GM18517 (cell line): Measurements from ENCODE around the gene CCDC13.
"Not testable (repeated sequence)": the region's sequence is repeated elsewhere in the genome, so short reads cannot be mapped to it uniquely, and the experiment has no call there.

ENCODE experiments used
- ATAC-seq: cut with Tn5 transposase; IDR thresholded peaks from one replicate; pipeline ENCODE4 v1.9.1; 2021; ENCODE audit warnings: mild to moderate bottlenecking, moderate library complexity; ENCODE audit not compliant: unreplicated experiment

Gene CCDC13, protein sequence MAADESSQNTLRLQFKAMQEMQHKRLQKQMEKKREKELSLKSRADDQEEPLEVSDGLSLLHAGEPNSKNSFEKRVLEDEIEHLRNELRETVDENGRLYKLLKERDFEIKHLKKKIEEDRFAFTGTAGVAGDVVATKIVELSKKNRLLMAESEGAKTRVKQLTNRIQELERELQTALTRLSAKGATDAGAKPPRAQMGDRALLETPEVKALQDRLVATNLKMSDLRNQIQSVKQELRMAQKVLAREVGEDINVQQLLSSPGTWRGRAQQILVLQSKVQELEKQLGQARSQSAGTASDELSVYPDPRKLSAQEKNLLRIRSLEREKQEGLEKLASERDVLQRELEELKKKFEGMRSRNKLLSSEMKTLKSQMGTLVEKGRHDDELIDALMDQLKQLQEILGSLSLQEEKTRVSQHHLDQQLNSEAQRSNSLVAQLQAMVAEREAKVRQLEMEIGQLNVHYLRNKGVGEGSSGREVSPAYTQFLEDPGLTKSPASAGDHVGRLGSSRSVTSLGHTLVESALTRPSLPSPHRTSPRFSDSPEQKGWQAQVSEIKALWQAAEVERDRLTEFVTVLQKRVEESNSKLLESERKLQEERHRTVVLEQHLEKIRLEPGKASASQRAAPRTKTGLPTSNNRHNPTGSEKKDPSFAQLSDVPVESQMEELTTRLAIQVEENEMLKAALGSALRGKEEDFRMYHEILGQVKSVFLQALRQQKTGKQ

DNA sequence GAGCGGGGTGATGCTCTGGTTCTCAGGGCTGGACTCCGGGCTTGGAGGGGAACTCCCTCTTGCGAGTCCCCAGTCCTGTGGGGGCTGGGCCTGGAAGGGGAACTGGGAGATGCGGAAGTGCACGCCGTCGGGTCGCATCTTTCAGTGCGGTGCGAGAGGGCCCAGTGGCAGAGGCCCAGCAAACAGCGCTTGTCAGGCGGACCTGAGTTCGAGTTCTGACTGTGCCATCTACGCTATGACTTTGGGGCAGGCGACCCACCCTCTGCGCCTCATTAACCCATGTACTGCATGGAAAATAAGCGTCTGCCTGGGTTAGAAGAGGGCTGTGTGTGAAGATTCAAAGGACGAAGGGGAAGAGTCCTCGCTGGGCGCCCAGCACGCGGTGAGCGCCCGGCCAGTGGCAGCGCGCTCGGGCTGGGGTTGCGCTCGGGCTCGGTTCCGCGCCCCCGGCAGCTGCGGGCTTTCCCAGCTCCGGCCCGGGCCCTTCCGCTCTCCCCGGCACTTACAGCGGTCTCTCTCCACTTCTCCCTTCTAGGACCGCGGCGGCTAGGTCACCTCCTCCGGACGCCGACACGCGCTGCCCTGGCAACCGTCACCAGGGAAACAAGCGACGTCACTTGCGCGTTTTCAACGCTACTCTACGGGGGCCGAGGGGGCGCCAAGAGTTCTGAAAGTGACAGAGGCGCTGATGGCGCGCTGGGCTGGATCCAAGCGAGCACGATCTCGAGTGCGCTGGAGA, at the start of gene CCDC13:
Gene CCDC13, minus strand, starts transcription at position 584 of the 739 bp plus-strand sequence. CDS start 14,908 bp downstream, outside the sequence.
- ATAC-seq: peak; percentile 91

DNA sequence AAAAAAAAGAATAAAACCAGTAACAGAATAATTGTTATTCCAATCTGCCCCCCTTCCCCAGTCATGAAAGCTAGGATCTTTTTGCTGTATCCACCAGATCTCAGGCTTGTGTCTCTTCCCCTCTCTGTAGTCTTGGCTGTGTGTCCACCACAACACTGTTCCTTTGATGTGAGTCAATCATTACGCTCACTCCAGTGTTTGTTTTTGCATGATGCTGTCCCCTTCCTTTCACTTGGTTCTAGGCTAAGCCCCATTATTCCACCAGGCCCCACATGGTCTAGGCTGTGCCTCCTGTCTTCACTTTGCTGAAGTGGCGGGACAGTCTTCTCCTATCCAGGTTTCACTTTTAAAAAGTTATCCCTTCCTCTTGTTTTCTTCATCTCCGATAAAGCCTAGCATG, 49.8 kb upstream of the CCDC13 start:
- ATAC-seq: no peak

DNA sequence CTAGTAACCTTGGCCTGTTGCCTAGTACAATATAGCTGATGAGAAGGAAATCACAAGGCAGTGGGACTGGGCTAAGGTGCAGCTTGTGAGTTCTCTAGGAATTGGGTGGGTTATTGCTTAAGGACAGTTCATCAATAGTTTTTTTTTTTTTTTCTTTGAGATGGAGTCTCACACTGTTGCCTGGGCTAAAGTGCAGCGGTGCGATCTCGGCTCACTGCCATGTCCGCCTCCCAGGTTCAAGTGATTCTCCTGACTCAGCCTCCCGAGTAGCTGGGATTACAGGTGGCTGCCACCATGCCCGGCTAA, 47.6 kb upstream of the CCDC13 start:
- no peak for ATAC-seq

DNA sequence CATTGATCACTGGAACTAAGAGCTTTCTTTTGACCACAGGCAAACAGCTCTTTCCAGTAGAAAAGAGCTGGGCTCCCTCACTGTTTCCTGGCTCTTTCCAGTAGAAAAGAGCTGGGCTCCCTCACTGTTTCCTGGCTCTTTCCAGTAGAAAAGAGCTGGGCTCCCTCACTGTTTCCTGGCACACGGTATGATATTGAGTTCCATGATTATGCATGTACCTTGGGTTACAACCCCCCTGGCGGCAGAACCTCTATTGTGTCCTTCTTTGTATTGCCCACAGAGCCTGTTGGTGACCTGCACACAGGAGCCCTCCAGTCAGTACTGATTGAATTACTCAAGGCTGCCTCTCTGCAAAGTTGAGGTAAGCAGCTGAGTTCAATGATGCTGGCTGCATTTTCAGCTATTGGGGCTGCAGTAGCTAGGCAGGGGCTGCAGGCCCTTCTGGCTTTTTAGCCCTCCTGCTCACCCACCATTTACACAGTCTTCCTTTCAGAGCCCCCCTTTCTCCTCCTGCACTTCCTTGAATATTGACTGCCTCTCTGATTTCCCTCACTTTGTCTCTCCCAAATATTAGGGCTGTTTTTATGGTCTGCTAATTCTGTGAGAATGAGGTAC, 46.4 kb upstream of the CCDC13 start:
- no peak for ATAC-seq

DNA sequence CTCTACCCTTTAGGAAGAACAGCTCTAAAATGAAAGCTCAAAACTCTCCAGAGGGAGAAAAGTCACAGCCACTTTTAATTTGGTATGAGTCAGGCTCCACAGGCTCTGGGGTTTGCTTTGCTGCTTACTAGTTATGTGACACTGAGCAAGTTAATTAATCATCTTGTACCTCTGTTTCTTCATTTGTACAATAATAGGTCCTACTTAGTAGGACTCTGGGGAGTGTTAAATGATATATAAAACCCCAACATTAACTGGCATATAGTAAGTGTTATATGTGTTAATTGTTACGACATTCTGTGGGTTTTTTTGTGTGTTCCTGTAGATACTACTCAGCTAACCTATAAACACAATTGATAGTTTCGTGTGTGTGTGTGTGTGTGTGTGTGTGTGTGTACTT, 42.8 kb upstream of the CCDC13 start:
- no peak for ATAC-seq

DNA sequence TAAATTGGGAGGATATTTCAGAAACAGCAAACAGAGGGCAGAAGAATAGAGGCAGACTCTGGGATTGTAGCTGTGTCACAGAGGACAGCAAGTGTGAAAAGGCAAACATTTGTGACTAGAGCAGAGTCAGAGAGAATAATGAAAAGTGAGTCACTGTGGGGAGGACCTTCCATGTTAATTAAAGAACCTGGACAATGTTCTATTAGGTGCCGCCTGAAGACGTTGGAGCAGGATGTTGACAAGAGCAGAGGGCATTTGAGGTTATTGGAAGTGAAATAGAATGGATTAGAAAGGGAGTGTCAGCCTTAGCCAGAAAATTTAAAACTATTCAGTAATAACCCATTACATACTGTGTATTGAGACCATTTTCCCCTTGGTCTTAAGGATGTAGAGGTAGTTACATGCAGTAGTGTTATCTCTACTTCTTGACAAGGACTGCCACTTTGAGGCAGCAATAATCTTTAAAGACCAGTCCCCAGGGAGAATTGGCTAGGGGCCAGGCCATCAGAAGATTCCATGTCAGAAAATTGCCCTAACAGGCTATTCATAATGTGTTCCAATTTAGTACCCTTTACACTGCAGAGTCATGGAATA, 42.0 kb upstream of the CCDC13 start:
- ATAC-seq: no peak

DNA sequence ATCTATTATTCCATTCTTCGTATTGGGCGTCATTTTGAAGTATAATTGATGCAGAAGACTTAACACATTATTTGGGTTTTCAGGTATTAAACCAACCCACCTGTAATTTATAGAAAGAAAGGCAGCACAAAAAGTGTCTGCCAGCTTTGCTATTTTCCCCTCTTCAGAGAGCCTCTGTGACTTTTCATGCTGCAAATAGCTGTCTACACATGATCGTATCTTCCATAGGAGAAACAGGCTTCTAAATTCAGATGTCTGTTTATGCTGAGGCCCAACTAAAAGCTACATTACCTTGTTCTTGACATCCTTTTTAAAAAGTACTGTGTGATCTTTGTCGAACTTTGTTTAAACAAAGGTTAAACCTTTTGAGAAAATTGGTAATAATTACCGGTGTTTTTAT, 41.2 kb upstream of the CCDC13 start:
- ATAC-seq: no peak

DNA sequence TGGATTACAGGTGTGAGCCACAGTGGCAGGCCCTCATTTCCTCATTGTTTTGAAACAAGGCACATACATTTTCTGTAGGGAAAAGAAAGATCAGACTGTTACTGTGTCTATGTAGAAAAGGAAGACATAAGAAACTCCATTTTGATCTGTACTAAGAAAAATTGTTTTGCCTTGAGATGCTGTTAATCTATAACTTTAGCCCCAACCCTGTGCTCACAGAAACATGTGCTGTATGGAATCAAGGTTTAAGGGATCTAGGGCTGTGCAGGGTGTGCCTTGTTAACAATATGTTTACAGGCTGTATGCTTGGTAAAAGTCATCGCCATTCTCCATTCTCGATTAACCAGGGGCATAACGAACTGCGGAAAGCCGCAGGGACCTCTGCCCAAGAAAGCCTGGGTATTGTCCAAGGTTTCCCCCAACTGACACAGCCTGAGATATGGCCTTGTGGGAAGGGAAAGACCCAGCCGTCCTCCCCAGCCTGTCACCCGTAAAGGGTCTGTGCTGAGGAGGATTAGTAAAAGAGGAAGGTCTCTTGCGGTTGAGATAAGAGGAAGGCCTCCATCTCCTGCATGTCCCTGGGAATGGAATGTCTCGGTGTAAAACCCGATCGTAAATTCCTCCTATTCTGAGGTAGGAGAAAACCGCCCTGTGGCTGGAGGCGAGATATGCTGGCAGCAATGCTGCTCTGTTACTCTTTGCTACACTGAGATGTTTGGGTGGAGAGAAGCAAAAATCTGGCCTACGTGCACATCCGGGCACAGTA, 38.2 kb upstream of the CCDC13 start:
- ATAC-seq: not testable (repeated sequence)

DNA sequence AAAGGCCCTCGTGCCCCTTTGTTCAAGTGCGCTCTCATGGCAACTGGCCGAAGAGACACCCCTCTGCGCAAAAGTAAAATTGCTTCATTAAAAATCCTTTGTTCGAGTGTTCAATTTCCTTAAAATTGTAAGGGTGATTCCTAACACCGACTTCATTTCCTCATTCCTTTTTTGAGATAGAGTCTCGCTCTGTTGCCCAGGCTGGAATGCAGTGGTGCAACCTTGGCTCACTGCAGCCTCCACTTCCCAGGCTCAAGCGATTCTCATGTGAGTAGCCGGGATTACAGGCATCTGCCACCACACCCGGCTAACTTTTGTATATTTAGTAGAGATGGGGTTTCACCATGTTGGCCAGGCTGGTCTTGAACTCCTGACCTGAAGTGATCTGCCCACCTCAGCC, 37.7 kb upstream of the CCDC13 start:
- not testable (repeated sequence) for ATAC-seq

DNA sequence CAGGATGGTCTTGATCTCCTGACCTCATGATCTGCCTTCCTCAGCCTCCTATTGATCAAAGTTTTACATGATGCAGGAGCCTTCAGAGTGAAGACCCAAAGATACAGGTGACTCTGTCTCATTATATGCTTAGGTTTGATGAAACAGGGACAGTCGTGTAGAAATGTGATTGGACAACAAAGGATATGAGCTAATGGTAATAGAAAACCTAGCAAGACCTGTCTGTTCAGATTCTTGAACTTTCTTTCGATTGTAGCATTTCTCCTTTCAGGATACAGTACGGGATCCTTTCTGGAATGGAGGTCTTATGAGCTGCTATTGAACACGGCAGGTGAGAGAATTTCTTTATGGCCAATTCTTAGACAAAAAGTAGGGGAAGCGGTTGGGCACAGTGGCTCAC, 36.1 kb upstream of the CCDC13 start, which contains the start of gene ACKR2:
Gene ACKR2, plus strand, starts transcription at position 244 of the 400 bp plus-strand sequence. CDS start 55,058 bp downstream, outside the sequence.
- ATAC-seq: no peak

DNA sequence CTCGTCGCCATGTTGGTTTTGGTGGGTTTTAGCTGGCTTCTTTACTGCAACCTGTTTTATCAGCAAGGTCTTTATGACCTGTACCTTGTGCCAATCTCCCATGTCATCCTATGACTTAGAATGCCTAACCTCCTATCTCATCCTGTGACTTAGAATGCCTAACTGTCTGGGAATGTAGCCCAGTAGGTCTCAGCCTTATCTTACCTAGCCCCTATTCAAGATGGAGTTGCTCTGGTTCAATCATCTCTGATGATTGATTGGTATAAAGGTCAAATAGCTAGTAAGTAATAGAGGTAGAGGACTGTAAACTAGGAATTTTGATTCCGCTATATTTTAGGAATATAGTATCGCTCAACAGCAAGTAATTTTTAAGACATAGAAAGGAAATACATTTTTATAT, 34.9 kb upstream of the CCDC13 start:
- no peak for ATAC-seq

DNA sequence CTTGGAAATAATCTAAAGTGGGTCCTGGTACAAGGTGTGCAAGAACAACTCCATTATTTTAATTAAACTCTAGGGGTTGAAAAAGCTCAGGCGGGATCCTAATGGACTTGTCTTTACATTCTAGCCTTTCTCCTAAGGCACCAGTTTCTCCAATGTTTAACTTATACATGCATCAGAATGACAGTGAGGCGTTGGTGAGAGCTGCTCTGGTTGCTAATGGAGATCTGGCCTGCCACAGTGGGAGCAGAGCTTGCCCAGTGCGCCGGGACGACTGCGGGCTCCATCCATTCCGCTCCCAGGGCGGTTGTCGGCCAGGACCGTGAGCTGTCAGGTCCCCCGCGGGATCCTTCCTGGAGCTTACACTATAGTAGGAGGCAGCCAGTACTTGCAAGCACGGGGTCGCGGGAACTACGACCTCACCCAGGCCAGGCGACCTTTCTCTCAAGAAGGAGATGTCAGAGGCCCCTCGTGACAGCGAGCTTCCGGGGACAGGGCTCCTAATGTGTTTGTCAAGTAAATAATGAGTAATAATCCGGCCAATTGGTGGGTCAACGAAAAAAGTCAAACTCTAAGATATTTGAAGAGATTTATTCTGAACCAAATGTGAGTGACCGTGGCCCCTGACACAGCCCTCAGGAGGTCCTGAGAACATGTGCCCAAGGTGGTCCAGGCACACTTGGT, 32.2 kb upstream of the CCDC13 start:
- ATAC-seq: no peak

DNA sequence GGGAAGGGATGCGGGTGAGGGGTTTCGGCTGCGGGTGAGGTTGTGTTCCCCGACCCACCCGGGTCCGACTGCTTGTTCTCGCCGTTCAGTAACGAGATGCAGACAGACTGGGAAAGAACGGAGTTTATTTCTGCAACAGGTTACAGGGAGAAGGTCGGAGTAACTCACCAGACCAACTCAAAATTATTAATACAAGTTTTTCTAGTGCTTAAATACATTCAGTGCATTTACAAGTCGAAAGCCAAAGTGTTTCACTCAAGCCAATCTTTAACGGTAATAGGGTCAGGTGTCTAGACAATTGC, 31.7 kb upstream of the CCDC13 start:
- ATAC-seq: peak; percentile 26

DNA sequence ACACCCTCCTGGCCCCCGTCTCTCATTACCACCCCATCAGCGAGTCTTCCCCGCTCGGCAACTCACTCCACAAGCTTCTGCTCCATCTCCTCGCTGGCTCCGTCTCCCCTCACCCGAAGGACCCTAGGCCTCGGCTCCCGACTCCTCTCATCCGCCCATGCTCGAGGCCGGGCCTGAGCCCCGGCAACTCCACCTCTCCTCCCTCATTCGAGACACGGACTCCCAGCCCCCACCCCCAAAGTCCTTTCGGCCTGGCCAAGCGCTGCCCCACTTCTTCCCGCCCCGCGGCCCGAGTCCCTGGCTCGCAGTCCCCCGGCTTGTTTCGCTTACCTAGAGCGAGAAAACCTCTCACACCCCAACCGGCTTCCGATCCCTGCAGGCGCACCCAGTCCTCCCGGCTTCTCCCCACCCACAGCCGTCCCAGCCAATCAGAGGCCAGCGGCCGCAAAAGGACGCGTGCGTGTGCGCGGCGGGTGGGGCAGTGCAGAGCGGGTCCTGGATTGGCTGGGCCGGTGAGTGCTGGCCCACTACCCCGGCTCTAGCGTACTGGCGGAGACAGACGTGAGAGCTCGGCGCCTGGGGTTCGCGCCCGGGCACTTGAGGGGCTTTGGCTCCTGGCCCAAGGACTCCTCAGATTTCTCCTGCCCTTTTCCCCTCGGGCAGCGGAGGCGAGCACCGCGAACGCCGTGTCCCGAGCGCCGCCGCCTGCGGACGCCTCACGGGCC, 31.2 kb upstream of the CCDC13 start, which contains the start of gene HIGD1A:
Gene HIGD1A, minus strand, starts transcription at position 385 of the 725 bp plus-strand sequence. CDS start 10,237 bp downstream, outside the sequence.
- peak; percentile 95 for ATAC-seq

DNA sequence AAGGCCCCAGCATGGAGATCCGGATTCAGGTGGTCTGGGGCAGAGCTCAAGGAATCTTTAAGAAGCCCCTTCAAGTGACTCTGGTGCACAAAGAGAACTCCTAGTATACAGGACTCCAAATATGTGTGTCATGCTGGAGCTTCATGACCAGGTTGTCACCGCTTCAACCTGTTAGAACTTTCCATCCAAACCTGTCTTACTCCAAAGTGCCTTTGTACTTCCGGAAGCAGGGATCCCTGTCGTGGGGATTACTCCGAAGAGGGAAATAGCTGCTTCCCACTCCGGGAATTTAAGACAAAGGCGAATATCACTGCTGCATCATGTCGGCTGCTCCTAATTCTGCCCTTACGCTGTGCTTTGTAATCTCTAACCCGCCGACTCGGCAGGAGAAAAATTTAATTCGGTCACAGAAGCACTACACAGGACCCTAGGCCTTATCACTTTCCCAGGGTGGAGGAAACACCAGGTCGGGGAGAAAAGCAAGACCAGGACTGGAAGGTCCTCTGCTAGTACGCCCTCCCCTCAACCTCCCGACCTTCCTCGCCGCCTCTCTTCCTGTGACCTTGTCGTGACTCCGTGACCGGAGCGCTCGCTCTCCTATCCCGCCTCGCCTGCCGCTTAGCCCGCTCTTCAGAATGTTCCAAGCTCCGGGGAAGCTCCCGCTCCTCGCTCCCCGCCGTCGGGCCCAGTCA, 30.5 kb upstream of the CCDC13 start:
- peak; percentile 22 for ATAC-seq

DNA sequence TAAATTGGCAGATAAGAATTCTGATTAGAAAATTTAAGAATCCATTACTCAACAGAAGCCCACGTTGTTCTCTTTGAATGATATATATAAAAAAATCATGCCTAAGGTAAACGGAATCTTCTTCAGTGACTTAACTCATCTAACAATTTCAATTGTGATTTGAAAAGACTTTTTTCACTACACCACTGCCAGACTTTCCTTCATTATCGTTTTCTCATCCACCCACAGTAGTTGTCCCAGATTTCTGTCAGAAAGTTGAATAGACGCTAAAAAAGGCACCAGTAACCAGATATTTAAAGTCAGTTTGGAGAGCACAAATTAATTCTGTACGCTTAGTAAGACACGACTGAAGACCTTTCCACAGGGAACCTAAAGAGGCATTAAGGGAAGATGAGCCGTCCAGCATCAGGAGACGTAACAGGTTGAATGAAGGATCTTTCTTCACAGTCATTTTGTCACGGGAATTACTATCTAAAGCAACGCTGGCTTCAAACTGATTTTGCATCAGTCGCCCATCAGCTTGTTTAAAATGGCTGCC, 29.9 kb upstream of the CCDC13 start:
- ATAC-seq: no peak

DNA sequence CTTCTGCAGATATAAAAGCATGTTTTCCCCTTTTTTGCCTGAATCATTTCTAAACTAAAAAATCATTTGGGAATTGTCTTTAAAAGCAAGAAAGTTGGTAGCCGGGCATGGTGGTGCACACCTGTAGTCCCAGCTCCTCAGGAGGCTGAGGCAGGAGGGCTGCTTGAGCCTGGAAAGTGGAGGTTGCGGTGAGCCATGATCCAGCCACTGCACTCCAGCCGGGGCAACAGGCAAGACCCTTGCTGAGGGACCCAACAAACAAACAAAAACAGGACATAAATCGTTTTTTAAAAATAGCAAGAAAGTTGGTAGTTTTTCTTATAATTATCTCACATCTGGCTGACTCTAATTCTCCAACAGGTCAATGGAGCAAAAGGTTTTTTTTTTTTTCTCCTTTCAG, 28.7 kb upstream of the CCDC13 start:
- no peak for ATAC-seq

DNA sequence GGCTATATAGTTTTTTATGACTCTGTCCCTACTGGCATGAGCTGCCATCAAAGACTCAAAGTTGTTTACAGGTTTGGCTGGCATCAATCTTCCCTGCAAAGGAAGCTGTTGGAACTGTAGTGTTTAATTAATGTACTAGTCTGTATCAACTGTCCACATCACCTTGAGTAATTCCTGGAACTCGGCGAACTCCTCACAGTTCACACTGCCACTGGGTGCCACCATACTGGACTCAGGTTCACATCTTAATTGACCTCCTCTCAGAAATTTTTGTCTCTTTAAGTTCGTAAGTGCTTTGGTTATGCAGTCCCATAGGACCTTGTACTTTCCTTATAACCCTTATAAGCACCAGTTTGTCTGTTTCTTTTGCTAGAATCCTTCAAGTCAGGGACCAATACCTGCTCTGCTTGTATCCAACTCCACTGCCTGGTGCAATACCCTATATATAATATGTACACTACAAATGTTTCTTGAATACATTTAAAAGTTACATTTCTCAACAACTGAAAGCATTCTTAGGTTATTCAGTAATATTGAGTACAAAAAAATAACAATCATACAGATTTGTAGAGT, 28.1 kb upstream of the CCDC13 start:
- no peak for ATAC-seq
